GM19238 (cell line): ENCODE measurements around the gene KPNA3.

ENCODE experiments used
- DNase-seq: peaks from one replicate; pipeline ENCODE4 v3.0.0; 2011; ENCODE audit warnings: low spot score; ENCODE audit not compliant: insufficient read length

KPNA3 gene

DNA sequence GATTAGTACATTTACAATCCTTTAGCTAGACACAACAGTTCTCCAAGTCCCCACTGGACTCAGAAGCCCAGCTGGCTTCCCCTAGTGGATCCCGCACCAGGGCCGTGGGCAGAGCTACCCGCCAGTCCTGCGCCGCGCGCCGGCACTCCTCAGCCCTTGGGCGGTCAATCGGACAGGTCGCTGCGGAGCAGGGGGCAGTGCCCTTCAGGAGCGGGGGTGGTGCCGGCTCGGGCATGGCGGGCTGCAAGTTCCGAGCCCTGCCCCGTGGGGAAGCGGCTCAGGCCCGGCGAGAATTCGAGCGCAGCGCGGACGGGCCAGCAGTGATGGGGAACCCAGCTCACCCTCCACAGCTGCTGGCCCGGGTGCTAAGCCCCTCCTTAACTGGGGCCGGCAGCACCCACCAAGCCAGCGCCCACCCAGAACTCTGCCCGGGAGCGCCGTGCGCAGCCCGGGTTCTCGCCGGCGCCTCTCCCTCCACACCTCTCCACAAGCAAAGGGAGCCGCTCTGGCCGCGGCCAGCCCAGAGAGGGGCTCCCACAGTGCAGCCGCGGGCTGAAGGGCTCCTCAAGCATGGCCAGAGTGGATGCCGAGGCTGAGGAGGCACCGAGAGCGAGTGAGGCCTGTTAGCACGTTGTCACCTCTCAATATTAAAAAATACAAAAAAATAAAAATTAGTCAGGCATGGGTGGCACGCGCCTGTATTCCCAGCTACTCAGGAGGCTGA, 114.1 kb downstream of the KPNA3 start:
- DNase-seq, result no peak

DNA sequence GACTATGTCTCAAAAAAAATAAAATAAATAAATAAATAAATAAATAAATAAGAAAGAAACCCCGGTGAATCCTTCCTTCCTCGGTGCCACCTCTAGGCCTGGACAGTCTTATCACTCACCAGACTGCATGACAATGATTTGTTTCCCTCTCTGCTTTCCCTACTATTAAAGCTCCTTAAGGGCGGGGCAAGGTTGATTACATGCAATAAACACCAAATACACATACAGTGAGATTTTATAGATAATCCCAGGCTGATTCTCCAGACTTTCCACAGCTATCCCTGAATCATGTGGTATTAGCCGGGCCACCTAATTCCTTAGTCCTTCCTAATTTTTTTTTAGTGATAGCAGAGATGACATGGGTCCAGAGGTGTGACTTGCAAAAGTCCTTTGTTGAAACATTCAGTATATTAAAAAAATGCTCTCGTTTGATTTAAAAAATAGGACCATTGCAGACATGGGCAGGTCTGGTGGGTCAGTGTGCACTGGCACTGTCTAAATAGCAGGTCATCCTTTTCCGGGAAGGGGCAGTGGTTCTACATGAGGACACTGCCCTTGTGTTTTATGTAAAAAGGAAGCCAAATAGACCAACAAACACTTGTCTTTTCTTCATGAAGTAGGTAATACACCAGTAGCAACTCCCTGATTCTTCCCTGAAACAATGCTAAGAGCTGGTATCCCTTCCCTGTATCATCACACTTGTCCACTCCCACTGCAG, 115.7 kb downstream of the KPNA3 start:
- no peak for DNase-seq

DNA sequence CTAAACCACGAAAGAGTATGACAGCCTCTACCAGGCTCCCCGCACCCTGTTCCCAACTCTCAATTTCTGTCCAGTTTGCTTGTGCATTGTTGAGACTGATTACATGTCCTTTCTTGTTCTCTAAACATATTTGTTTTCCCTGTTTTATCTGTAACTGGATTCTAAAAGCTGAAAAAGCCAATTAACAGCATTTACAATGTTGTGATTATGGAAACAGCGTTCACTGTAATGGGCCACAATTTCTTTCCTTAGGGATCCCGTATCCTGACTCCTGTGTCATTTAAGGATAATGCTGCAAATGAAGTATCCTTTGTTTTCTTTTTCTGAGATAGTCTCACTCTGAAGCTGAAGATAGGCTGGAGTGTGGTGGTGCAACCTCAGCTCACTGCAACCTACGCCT, 121.7 kb downstream of the KPNA3 start:
- DNase-seq, result no peak

DNA sequence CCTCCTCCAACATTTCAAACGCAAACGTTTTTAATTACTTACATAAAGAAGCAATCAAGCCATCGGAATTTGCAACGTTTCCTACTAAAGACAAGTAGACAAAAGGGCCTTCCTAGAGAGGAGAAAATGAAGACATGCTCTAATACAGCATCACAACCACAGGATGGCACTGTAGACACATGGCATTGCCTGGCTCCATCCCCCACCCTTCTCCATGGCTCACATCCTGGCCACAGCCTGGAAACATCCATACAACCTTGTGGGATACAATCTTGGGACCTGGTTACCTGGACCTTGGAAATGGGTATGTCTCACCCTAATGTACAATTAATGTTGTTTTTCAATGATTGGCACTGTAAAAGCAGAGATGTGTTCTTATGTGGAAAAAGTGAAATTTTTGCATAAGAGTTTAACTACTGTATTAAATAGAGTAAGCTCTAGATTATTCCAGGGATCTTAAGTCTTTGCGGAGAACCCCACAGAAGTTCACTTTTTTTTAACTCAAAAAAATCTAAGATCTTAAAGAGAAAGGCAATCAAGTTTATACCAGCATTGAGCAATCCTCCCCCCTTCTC, 122.7 kb downstream of the KPNA3 start:
- no peak for DNase-seq

DNA sequence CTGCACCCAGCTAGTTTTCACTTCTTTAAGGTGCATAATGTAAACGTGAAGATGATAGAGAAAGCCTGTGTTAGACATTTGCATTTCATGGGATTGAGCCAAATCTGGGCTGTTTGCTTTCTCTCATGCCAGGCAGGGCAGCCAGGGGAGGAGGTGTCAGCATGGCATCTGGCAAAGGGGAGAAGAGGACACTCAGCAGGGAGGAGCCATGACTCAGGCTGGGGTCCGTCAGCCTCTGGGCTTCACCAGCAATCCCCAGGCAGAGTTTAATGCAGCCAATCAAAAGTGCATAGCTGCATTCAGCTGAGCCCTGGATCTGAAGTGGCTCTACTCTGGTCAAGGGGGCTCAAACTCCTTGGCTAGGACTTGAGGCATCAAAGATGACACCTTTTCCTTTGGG, 124.7 kb downstream of the KPNA3 start:
- no peak for DNase-seq

DNA sequence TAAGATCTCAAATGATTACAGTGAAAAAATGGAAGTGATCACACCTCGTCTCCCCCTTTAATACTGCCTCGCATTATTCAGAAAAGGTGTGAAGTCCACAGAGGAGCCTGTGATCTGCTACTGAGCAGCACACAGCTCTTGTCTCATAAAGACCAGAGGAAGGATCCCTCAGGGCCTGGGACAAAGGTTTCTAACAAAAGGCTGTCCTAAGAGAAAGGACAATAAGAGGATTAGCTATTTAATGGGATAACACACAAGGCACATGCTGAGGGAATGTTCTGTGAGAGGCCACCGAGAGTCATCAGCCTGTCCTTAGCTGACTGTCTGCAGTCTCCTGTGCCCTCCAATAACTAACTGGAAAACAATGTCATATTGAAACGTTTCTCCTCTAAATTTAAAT, 127.9 kb downstream of the KPNA3 start:
- DNase-seq, result no peak

DNA sequence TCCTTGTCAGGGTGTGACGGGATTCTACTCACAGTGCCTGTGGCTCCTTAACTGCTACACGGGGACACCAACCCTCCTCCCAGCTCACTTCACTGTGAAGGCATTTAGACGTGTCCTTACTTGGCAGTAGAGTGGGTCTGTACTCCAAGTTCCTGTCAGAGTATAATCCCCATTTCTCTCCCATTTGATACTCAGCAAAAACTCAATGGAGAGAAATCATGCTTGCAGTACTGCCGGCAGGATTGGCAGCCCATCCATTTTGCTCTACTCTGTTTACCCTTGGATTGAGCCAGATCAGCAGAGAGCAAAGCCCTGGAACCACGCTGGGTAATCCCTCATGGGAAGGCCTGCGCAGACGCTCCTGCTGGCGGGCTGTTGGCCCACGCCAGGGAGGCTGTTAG, 135.2 kb downstream of the KPNA3 start:
- no peak for DNase-seq

DNA sequence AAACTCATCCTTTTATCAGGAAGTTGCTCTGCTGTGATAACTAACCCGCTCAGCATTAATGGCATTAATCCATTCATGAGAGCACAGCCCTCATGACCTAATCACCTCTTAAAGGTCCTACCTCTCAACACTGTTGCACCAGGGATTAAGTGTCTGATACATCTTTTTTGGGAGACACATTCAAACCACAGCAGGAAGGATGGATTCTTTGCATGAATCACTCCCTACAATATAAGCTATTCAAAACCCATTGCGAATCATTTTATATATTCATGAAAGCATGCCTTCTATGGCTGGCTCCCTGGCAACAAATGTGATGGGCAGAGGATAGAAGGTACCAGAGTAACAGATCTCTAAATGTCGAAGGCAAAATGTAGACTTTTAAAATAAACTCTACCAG, 136.6 kb downstream of the KPNA3 start:
- no peak for DNase-seq

DNA sequence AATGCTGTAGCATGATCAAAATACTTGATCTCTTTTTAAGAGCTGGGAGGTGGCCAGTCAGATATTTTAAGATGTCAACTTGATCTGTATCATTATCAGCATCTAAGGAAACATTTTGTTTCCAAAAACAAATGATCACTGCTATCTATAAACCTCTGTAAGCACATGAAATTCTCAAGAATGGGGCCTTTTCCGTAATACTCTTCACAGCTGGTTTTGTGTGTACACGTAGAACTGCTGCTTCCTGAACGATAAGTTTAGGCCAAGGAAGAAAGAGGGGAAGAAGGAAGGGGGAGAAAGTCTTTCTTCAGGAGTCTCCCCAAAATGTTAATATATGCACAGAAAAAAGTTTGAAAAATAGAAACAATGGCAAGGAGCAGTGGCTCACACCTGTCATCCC, 138.5 kb downstream of the KPNA3 start:
- no peak for DNase-seq

DNA sequence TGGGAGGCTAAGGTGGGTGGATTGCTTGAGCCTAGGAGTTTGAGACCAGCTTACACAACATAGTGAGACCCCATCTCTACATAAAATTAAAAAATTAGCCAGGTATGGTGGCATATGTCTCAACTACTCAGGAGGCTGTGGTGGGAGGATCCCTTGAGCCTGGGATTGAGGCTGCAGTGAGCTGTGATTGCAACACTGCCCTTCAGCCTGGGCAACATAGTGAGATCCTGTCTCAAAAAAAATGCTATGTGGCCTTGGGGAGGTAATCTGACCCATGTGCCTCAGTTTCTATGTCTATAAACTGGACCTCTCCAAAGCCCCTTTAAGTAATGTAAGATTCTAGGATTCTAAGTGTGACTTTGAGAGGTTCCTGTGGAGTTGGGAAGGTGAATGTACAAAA, 139.0 kb downstream of the KPNA3 start:
- no peak for DNase-seq

DNA sequence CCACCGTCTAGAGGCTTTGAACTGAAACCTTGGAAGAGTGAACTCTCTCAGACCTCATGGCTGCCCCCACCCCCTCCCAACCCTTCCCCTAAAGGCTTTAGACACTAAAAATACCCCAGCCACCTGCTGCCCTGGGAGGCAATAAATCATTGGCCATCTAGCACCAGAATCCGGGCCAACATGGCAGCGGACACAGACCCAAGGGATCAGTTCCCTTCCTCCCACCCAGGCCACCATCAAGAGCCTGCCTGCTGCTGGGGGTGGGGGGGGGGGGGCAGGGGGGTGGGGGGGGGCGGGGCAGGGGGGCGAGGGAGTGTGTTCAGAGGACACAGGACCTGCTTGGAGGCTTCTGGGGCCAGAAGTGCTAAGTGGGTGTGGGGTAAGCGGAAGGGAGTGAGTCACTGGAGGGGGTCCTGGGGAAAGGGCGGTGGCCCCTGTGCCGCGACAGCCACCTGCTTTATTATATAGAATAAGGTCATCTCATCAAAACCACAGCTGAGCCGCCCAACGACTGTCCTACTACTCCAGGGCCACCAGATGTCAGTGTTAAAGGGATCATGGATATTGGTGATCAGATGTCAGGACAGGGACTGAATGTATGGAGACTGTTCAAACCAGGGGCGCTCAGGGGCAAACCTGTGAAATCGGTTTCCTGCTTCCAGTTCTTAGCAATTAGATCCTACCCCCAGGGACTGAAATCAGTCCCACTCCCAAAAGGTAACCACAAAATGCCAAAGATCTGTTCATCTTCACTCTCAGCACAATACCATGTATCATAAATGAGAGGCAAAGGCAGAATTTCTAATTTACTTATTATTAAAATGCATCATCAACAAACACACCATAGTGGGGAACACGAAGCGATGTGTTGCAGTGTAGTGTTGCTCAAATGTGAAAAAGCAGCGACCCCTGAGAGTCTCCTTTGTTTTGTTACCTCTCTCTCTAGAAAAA, 139.9 kb downstream of the KPNA3 start:
- peak; percentile 27 for DNase-seq

DNA sequence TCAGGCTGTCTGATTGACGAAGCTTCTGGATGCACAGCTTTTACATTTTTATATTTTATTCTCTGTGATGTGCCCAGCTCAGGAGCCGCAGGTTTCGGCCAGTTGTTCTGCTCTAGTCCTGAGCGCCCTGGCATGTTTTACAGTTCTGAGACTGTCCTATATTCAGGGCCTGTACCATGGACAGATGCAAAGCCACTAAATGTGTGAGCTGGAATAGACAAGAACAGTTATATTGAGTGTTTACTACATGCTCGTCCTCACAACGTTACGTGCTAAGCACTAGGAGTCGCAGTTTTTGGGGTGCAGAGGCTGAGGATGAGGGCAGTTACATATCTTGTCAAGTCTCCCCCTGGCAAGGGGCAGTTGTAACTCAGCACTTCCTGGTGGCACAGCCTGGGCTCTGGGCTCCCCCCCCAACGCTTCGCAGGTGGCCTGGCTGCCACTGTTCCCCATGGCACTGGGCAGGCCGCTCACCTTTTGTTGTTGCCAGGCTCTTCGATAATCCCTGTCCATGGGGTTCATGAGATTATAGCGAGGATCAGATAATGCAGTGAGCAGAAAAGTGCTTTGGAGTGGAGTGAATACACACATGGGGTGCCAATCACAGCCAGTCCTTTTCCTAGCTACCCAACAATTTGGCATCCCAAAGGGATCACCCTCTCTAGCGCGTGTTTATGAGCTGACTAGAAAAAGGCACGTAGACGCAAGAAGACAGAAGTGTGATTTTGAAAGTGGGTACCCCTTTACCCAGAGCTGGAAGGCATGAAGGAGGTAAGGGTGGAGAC, 140.7 kb downstream of the KPNA3 start:
- no peak for DNase-seq

DNA sequence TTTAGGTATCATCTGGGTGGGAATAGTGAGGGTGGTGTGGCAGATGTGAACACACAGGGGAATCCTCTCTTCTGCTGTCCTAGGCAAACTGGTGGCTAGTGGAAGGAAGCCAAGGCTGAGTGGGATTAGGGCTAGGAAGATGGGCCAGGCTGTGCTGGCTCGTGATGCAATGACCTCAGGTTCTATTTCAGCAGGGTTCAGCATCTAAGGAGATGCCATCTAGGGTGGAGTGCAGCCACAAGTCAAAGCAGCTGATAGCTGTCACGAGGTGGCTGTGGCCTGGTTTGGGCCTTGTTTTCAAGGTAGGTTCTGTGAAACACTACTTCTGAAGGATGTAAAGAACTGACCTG, 142.5 kb downstream of the KPNA3 start:
- no peak for DNase-seq
